AG09309 (cell line): ENCODE data around the gene NOSTRIN.
A peak's percentile ranks its signal among the peaks of the same experiment; 100 is the strongest.

Experiments
- DNase-seq: peaks from one replicate; pipeline ENCODE4 v3.0.0-alpha.2; 2010; ENCODE audit warnings: low read depth
- H3K4me3 ChIP-seq: 2 replicates; pipeline ENCODE4 v1.5.1; 2011; ENCODE audit warnings: mild to moderate bottlenecking, low read depth, low read length, moderate library complexity; ENCODE audit not compliant: control insufficient read depth
- CTCF ChIP-seq: IDR thresholded peaks from 2 replicates; pipeline ENCODE4 v1.5.1; 2011; ENCODE audit warnings: mild to moderate bottlenecking, low read depth, low read length, inconsistent platforms; ENCODE audit not compliant: insufficient read depth, control insufficient read depth; ENCODE audit errors: missing control alignments

The NOSTRIN gene

GRCh38 chr2:168816369-168816768 is 13.9 kb downstream of the NOSTRIN start:
- no peak for TF ChIP-seq CTCF
- no peak overlapping the region for H3K4me3 ChIP-seq
- DNase-seq = peak; percentile 73

- DNase-seq = no peak
- TF ChIP-seq CTCF = no peak
- H3K4me3 ChIP-seq = no peak overlapping the region
Measured at GRCh38 chr2:168819050-168819715, 16.7 kb downstream of the NOSTRIN start.

DNA sequence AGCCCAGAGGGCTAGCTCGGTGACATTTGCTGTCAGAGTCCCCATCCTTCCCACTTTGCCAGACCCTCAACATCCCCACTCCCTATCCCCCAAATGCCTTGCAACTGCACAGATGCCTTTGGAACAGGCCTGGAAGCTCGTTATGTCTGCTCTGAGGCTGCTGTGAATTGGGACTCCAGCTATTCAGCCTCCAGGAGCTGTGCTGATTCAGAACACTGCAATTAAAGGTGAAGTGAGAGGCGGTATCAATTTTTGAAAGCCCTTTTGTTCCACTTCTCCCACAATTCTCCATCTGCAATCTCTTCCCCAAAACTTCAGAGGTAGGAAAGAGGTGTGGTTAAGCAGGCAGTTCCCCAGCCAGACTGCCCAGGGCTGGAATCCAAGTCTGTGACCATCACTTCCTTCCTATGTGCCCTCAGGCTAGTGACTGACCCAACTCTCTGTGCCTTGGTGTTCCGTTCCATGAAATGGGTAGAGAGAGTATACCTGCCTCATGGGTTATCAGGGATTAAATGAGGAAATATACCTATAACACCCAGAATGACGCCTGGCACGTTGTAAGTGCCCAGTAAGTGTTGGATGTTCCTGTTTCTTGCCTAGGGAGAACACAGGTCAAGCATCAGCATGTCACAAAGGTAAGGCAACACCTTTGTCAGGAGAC is 17.5 kb downstream of the NOSTRIN start:
- no peak overlapping the region for H3K4me3 ChIP-seq
- DNase-seq = no peak
- TF ChIP-seq CTCF = no peak

DNA sequence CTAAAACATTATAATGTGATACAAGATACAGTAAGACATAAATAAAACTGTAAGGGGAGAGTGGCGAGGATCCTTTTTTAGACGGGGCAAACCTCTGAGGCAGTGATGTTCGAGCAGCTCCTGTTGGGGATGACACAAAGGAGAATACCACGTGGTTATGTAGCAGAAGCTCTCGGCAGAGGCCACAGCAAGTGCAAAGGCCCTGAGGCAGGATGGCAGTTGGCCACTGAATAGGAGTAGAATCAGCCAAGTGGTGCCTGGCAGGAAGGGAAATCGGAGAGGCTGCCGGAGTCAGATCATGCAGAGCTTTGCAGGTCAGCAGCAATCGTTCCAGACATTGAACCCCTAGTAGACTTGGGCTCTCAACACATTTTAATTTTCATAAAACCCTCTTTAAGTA is 19.1 kb downstream of the NOSTRIN start:
- no peak for TF ChIP-seq CTCF
- DNase-seq = no peak
- H3K4me3 ChIP-seq = no peak overlapping the region

GRCh38 chr2:168821992-168822391 is 19.6 kb downstream of the NOSTRIN start:
- no peak for DNase-seq
- H3K4me3 ChIP-seq = no peak overlapping the region
- TF ChIP-seq CTCF = no peak

- H3K4me3 ChIP-seq = no peak overlapping the region
- no peak for DNase-seq
- TF ChIP-seq CTCF = no peak
Measured at GRCh38 chr2:168825126-168825525, 22.7 kb downstream of the NOSTRIN start.
